Thyroid gland (tissue), 4 donors: ENCODE data around the gene YARS1.

Source experiments
- POLR2A ChIP-seq, 2 donors: fragments of 450-650 bp; IDR thresholded peaks; one replicate each; pipeline ENCODE4 v1.6.1; 2017; ENCODE audit warnings: antibody characterized with exemption in 2 of 2, mild to moderate bottlenecking in 2 of 2, moderate library complexity in 1 of 2
- TF ChIP-seq, protein P1 (sequence below), 6 experiments: fragments of 200-600 bp in 3 of 6; fragments of 450-650 bp in 3 of 6; sonication (generic) in 3 of 6; IDR thresholded peaks; one replicate each; pipeline ENCODE4 v1.5.1; 2016 to 2019; ENCODE audit warnings: antibody characterized with exemption in 6 of 6, mild to moderate bottlenecking in 2 of 6, inconsistent platforms in 1 of 6, moderate library complexity in 1 of 6

- TF ChIP-seq, protein P1, sequence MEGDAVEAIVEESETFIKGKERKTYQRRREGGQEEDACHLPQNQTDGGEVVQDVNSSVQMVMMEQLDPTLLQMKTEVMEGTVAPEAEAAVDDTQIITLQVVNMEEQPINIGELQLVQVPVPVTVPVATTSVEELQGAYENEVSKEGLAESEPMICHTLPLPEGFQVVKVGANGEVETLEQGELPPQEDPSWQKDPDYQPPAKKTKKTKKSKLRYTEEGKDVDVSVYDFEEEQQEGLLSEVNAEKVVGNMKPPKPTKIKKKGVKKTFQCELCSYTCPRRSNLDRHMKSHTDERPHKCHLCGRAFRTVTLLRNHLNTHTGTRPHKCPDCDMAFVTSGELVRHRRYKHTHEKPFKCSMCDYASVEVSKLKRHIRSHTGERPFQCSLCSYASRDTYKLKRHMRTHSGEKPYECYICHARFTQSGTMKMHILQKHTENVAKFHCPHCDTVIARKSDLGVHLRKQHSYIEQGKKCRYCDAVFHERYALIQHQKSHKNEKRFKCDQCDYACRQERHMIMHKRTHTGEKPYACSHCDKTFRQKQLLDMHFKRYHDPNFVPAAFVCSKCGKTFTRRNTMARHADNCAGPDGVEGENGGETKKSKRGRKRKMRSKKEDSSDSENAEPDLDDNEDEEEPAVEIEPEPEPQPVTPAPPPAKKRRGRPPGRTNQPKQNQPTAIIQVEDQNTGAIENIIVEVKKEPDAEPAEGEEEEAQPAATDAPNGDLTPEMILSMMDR (IDR thresholded peaks at IDR 0.05): peak in 5 of 6 experiments; percentile 13 to 24 (median 16)
- TF ChIP-seq POLR2A (IDR thresholded peaks at IDR 0.05): no peak
Measured at GRCh38 chr1:32786856-32787255, 30.3 kb downstream of the YARS1 start.
